PC-9 (cell line): Measurements from ENCODE around the gene ATP1A2.

Experiments
- EZH2 ChIP-seq: fragments of 200-600 bp; sonication (generic); IDR thresholded peaks from 2 replicates; pipeline ENCODE4 v1.8.0; 2017; ENCODE audit warnings: antibody characterized with exemption, low read depth
- TF ChIP-seq, protein P1 (sequence below): fragments of 200-600 bp; sonication (generic); conservative IDR thresholded peaks from 2 replicates; pipeline ENCODE4 v1.6.1; 2017; ENCODE audit warnings: mixed run types, antibody characterized with exemption, mild to moderate bottlenecking, moderate library complexity

GRCh38 chr1:160164121-160164520 is 48.6 kb downstream of the ATP1A2 start:
- TF ChIP-seq, protein P1, sequence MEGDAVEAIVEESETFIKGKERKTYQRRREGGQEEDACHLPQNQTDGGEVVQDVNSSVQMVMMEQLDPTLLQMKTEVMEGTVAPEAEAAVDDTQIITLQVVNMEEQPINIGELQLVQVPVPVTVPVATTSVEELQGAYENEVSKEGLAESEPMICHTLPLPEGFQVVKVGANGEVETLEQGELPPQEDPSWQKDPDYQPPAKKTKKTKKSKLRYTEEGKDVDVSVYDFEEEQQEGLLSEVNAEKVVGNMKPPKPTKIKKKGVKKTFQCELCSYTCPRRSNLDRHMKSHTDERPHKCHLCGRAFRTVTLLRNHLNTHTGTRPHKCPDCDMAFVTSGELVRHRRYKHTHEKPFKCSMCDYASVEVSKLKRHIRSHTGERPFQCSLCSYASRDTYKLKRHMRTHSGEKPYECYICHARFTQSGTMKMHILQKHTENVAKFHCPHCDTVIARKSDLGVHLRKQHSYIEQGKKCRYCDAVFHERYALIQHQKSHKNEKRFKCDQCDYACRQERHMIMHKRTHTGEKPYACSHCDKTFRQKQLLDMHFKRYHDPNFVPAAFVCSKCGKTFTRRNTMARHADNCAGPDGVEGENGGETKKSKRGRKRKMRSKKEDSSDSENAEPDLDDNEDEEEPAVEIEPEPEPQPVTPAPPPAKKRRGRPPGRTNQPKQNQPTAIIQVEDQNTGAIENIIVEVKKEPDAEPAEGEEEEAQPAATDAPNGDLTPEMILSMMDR, result no peak
- no peak for TF ChIP-seq EZH2
